GM12872 (cell line): ENCODE measurements around the gene C2CD2.

Source experiments
- CTCF ChIP-seq: IDR thresholded peaks from 3 replicates; pipeline ENCODE4 v1.5.1; 2011; ENCODE audit warnings: low read depth, mild to moderate bottlenecking, low read length, moderate library complexity; ENCODE audit not compliant: insufficient read depth

Gene C2CD2

DNA sequence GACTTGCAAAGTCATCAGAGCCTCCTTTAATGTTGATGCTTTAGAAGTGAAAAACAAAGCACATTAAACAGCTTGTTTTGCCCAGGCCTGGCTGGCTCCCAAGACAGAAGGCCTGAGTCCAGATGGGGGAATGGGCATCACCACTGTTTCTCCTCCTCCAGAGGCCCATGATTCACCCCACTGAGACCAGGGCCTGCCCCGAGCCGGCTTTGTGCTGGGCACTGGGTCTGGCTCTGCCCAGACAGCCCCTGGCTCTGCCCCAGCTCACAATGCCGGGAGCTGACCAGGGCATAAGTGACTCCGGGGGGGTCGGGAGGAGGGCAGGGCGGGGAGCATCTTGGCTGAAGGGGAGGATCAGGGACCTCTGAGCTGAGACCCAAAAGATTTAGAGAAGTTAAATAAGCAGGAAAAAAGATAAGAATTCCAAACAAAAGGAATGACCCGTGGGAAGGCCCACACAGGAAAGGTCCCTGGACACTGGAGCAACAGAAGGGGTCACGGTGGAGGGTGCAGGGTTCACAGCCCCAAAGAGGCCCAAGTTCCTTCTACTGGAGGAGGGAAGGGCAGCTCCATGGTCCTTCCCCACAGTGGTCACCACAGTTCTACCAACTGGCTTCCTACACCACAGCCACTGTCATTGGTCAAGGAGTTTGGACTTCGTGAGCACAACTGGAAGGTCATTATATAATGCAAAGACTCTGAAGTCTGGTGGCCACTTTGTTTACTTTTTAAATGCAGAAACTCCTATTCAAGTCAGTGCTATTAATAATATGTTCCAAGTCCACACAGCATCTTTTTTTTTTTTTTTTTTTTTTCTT, 5.5 kb downstream of the C2CD2 start:
- no peak for TF ChIP-seq CTCF

- TF ChIP-seq CTCF = no peak
Measured at GRCh38 chr21:41945982-41946381, 7.8 kb downstream of the C2CD2 start.

GRCh38 chr21:41943851-41944250, 10.0 kb downstream of the C2CD2 start:
- TF ChIP-seq CTCF = no peak

GRCh38 chr21:41942457-41942856, 11.4 kb downstream of the C2CD2 start:
- TF ChIP-seq CTCF = no peak

- TF ChIP-seq CTCF = no peak
Measured at GRCh38 chr21:41941941-41942340, 11.9 kb downstream of the C2CD2 start.

DNA sequence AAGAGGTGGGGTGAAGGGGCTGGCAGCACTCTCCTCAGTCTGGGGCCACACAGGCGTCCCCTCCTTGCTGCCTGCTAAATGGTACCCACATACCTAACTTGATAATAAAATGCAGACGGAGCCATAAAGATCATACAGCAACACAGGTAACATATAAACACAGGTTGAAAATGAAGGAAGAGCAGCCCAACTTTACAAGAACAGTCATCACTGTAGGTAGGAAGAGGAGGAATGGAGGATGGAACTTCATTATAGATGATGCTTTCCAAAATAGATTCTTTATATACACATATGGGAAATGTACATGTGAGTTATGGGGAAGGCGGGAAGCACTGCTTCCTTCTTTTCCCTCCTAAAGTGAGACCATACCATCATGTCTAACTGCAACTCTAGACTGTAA, 13.4 kb downstream of the C2CD2 start:
- no peak for TF ChIP-seq CTCF

GRCh38 chr21:41939391-41939790, 14.4 kb downstream of the C2CD2 start:
- no peak for TF ChIP-seq CTCF
